Right cardiac atrium (tissue), 5 donors: Measurements from ENCODE around the gene EGLN2. TPM values are rescaled to one million over a fixed set of nuclear protein-coding genes. Genes with fewer than 3 reads are reported as not detected.
"Not testable (repeated sequence)": the region's sequence is repeated elsewhere in the genome, so short reads cannot be mapped to it uniquely, and the experiment has no call there.

Source experiments
- ATAC-seq, 2 donors: fragments of 200-7000 bp; cut with Tn5 transposase; one replicate each; pipeline versions ENCODE4 v1.8.0 to v1.9.1; 2020; ENCODE audit warnings: moderate library complexity in 2 of 2, mild to moderate bottlenecking in 1 of 2
- DNase-seq, 3 donors: peaks; one replicate each; pipeline ENCODE4 v3.0.0-alpha.2; 2020
- H3K27ac ChIP-seq: one replicate; pipeline ENCODE4 v1.5.1; 2013; ENCODE audit warnings: mild to moderate bottlenecking, low read length, control low read depth, moderate library complexity
- H3K27me3 ChIP-seq: one replicate; pipeline ENCODE4 v1.6.1; 2013; ENCODE audit not compliant: control insufficient read depth, insufficient read depth
- H3K4me1 ChIP-seq: one replicate; pipeline ENCODE4 v1.6.1; 2013; ENCODE audit warnings: low read length; ENCODE audit not compliant: control insufficient read depth, insufficient read depth
- H3K4me3 ChIP-seq: one replicate; pipeline ENCODE4 v1.5.1; 2013; ENCODE audit warnings: low read length, control low read depth
- H3K9me3 ChIP-seq: one replicate; pipeline ENCODE4 v1.6.1; 2013; ENCODE audit warnings: low read length; ENCODE audit not compliant: control insufficient read depth
- WGBS: extraction: QIAGEN DNeasy Blood & Tissue Kit; methylation state at CpG from one replicate; pipeline ENCODE4 v1.1.7; 2013; 5-methylcytosine and 5-hydroxymethylcytosine counted together
- intact Hi-C, 4 donors: fragments of 100-400 bp; cut with DNase I; formaldehyde crosslinking; loops; one replicate each; pipeline versions ENCODE4 v1.11.0 to v1.14.0; 2022 to 2023
- polyA plus RNA-seq: library from polyadenylated mRNA; stranded (reverse); fragments of 200-250 nt; gene quantifications from one replicate; pipeline ENCODE4 v1.2.3, GENCODE V29; 2013
- total RNA-seq, 4 donors: library from RNA; stranded (reverse); fragmentation: NEBNext Ultra II Directional; extraction: Animal tissue kit (Norgen Biotek cat#: 25700); gene quantifications; one replicate each; pipeline ENCODE4 v1.2.1, GENCODE V29; 2021
- donor health status: healthy with polysubstance abuse.
- donor health status: DM: no; HTN: yes; CAD: no.
- donor health status: DM: no; HTN: no; CAD: no.
- donor health status: DM: no; HTN: yes; CAD: no; lungs with severe emphysema.
- donor health status: DM: yes; HTN: yes; CAD: no.

Gene EGLN2
- total and polyA plus RNA-seq, 5 donors, result 52.3 to 75.2 (median 56.1) TPM

DNA sequence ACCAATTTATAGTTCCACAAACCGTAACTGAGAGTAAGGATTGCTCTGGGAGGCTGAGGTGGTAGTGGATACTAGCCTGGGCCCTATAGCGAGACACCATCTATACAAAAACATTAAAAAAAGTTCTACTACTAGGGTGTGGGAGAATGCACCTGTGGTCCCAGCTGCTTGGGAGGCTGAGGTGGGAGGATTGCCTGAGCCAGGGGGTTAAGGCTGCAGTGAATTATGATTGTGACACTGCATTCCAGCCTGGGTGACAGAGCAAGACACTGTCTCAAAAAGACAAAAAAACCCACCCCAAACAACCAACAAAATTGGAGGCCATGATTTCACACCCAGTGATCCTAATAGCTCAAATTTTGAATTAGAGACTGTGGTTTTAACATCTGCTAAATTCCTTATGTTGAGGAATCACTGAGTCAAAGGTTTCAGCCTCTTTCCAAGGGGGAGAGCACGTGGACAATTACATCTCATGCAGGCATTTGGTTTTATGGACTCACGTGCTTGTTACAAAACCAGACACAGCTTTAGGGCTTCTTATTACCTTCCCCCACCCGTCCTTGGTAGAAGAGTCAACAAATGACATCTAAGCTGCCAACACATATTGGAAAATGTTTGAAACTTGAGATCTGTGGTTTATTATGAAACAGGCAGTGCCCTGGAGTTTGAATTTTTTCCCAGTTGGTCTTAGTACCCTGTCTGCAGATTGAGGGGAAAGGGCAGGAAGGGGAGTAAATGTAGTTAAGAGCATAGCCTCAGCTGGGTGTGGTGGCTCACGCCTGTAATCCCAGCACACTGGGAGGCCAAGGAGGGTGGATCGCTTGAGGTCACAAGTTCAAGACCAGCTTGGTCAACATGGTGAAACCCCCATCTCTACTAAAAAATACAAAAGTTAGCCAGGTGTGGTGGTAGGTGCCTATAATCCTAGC, 32.8 kb downstream of the EGLN2 start:
- Histone ChIP-seq H3K4me3 (no peak overlapping the region), H3K27ac (no peak overlapping the region), H3K9me3 (no peaks in the 10 kb centered on the region), H3K27me3 (no peaks in the 10 kb centered on the region), H3K4me1 (no peaks in the 10 kb centered on the region)
- intact Hi-C loops, result no loop called here
- peak in 1 of 2 donors; percentile 36 for ATAC-seq
- 84% methylated on average over 7 of the region's 7 CpGs for WGBS
- no peak for DNase-seq

DNA sequence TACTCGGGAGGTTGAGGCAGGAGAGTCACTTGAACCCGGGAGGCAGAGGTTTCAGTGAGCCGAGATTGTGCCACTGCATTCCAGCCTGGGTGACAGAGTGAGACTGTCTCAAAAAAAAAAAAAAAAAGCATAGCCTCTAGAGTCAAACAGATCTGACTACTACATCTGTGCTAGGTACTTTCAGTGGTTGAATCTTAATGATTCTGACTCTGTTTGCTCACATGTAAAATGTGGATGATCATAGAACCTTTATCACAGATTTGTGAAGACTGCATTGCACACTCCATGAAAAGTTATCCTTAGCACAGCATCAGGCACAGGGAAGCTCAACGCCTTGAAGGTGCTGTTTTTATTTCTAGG, 33.4 kb downstream of the EGLN2 start:
- ATAC-seq, H3K4me1 ChIP-seq, H3K27me3 ChIP-seq, DNase-seq, H3K27ac ChIP-seq, intact Hi-C loops, H3K9me3 ChIP-seq, H3K4me3 ChIP-seq: not testable (repeated sequence)
- WGBS, result 73% methylated on average over 4 of the region's 4 CpGs

DNA sequence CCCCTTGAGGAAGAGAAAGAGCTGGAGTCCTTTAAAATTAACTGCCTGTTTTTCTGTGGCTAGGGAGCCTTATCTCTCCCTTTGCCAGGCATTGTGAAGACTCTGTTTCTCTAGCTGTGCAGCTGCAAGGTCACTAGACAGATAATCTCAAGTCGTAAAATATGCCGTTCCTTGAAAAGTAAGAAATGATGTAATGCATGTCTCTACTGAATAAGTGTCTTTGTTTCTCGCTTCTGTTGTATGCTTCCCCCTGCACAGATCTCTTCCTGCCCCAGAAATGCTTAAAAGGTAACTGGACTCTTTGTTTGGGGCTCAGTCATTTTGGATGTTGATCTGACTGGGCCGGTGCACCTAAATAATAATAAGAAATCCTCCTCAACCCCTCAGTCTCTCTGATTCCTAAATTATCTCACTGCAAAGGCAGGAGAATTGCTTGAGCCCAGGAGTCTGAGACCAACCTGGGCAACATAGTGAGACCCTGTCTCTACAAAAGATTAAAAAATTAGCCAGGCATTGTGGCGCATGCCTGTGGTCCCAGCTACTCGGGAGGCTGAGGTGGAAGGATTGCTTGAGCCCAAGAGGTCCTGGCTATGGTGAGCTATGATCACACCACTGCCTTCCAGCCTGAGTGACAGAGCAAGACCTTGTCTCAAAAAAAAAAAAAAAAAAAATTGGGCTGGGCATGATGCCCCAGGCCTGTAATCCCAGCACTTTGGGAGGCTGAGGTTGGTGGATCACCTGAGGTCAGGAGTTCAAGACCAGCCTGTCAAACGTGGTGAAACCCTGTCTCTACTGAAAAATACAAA, 34.9 kb downstream of the EGLN2 start:
- H3K27ac ChIP-seq, H3K9me3 ChIP-seq, H3K4me3 ChIP-seq, H3K27me3 ChIP-seq, ATAC-seq, intact Hi-C loops, DNase-seq, H3K4me1 ChIP-seq: not testable (repeated sequence)
- whole genome bisulfite sequencing, result 47% methylated on average over 7 of the region's 7 CpGs

DNA sequence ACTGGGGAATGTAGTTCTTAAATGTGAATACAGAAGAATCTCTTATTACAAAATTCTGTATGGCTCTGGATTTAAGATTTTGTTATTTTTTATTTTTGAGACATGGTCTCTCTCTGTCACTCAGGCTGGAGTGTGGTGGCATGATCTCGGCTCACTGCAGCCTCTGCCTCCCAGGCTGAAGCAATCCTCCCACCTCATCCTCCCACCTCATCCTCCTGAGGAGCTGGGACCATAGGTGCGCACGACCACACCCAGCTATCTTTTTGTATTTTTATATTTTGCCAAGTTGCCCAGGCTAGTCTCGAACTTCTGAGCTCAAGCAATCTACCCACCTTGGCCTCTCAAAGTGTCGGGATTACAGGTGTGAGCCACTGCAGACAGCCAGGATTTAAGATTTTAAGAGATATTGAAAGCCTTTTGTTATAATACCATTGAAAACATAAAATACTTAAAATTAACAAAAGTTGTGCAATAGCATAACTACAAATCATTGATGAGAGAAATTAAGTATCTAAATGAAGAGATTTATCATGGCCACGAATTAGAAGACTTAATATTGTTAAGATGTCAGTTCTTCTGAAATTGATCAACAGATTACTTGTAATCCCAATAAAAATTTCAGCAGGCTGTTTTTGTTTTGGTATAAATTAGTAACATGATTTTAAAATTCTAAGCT, 37.9 kb downstream of the EGLN2 start:
- H3K4me3 ChIP-seq, result no peak overlapping the region
- DNase-seq (no peak), ATAC-seq (no peak)
- intact Hi-C loops, result no loop called here
- 83% methylated on average over 6 of the region's 6 CpGs for WGBS
- H3K9me3 ChIP-seq, result no peaks in the 10 kb centered on the region
- H3K4me1 ChIP-seq, result no peaks in the 10 kb centered on the region
- no peaks in the 10 kb centered on the region for H3K27me3 ChIP-seq
- no peak overlapping the region for H3K27ac ChIP-seq

DNA sequence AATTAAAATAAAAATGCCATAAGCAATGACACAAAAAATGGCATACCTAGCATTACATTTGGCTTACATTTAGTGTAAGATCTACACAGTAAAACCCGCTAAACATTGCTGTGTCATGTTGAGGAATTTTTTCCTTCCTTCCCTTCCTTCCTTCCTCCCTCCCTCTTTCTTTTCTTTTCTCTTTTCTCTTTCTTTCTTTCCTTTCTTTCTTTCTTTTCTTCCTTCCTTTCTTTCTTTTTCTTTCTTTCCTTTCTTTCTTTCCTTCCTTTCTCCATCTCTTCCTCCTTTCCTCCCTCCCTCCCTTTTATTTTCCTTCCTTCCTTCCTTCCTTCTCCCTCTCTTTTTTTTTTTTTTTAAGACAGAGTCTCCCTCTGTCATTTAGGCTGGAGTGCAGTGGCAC, 39.5 kb downstream of the EGLN2 start:
- H3K27me3 ChIP-seq, intact Hi-C loops, H3K27ac ChIP-seq, H3K4me3 ChIP-seq, DNase-seq, ATAC-seq, H3K4me1 ChIP-seq, H3K9me3 ChIP-seq: not testable (repeated sequence)
- 74% methylated on average over 1 of the region's 1 CpG for WGBS

DNA sequence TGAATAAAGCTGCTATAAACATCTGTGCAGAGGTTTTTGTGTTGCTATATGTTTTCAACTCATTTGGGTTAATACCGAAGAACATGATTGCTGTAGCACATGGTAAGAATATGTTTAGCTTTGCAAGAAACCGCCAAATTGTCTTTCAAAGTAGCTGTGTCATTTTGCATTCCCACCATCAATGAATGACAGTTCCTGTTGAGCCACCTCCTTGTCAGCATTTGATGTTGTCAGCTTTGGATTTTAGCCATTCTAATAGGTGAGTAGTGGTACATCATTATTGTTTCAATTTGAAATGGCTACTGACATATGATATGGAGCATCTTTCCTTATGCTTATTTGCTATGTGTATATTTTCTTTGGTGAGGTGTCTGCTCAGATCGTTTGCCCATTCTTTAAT, 43.0 kb downstream of the EGLN2 start:
- H3K4me1 ChIP-seq, ATAC-seq, H3K27ac ChIP-seq, intact Hi-C loops, H3K27me3 ChIP-seq, H3K9me3 ChIP-seq, DNase-seq, H3K4me3 ChIP-seq: not testable (repeated sequence)
- WGBS, result 91% methylated on average over 3 of the region's 3 CpGs

DNA sequence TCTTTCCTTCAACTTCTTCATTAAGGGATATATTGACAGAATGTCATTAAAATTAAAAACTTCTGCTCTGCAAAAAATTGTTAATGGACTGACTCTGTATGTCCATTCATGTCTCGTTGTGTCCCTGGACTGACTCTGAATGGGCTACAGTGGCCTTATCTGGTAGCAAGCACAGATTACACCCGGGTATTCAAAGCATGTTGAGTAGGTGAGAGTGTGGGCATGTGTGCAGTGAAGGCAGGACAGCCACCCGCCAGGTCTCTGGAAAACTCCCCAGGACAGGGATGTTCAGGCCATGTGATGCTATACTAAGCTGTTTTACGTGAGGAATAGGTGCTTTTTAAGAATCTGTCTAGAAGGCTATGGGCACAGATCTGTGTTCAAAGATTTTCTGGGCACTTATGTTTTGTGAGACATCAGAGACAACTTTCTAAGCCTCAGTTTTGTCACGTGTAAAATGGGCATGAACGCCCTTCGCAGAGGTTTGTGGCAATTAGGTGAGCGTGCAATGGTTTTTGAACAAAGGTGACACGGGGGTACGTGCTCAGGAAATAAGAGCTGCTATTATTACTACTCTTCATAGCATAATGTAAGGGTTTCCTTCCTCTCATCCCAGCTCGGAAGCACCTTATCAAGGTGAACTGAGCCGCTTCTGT, 44.1 kb downstream of the EGLN2 start:
- H3K27me3 ChIP-seq, DNase-seq, H3K4me3 ChIP-seq, H3K27ac ChIP-seq, intact Hi-C loops, H3K4me1 ChIP-seq, H3K9me3 ChIP-seq: not testable (repeated sequence)
- WGBS, result 33% methylated on average over 10 of the region's 12 CpGs
- peak in 1 of 2 donors; percentile 41 for ATAC-seq

DNA sequence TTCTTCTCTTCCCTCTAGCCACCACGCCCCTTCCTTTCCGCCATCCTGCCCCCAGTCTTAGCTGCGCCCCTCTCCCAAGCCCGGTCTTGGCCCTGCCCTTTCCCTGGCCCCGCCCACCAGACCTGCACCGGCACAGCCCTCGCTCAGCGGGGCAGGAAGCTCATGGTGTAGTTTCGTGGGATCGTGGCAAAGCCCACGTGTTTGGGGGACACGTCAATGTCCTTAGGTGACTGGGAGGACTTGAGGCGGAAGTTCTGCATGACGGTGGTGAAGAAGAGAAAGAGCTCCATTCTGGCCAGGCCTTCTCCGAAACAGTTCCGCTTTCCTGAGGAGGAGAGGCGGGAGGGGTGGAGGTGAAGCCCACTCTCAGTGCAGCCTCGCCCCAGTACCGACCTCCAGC, 44.7 kb downstream of the EGLN2 start:
- H3K9me3 ChIP-seq, H3K27ac ChIP-seq, intact Hi-C loops, H3K27me3 ChIP-seq, H3K4me1 ChIP-seq, H3K4me3 ChIP-seq: not testable (repeated sequence)
- DNase-seq, result peak in 2 of 3 donors; percentile 51 to 78
- ATAC-seq, result peak; percentile 68 to 69
- 4% methylated on average over 16 of the region's 19 CpGs for WGBS

DNA sequence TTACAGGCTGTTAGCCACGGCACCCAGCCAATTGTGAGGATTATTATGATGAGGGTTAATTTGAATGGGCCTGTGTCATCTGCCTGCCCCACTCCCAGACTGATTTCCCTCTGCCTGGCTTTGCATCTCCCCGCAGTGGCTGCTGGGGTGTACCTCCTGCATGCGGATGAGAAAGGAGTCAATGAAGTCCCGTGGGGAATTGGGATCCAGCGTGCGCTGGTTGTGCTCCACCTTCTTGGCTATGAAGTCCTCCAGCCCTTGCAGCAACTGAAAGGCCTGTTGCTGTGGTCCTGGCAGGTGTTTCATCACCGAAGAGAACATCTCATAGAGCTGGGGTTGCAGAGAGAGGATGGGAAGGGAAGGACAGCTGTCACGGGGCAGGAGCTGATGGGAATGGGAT, 47.7 kb downstream of the EGLN2 start:
- H3K4me1 ChIP-seq, intact Hi-C loops, H3K4me3 ChIP-seq, H3K27ac ChIP-seq, ATAC-seq, H3K9me3 ChIP-seq, H3K27me3 ChIP-seq: not testable (repeated sequence)
- WGBS, result 78% methylated on average over 8 of the region's 8 CpGs
- DNase-seq, result peak in 1 of 3 donors; percentile 17

DNA sequence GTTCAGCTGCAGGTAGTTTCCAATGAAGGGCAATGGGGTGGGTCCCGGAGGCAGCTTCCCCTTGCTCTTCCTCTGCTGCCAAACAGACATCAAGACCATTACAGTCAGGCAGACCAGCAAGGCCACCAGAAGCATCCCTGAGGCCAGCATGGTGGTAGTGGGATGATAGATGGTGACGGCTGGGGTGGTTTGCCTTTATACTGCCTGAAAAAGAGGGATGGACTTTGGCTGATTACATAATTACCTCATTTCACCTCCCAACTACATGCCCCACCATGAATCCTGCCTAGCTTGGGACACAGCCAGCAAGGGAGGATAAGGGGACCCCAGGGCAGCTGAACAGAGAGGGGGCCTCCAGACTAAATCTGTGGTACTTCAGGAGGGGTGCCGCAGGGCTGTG, 51.3 kb downstream of the EGLN2 start, which contains the start of gene CYP2A6:
CYP2A6 (minus strand) TSS at position 171 of the 400 bp plus-strand sequence; CDS start at position 150, 21 bp downstream.
- WGBS, result 86% methylated on average over 3 of the region's 3 CpGs
- DNase-seq, result peak in 1 of 3 donors; percentile 18
- H3K27me3 ChIP-seq, H3K27ac ChIP-seq, intact Hi-C loops, H3K9me3 ChIP-seq, ATAC-seq, H3K4me3 ChIP-seq, H3K4me1 ChIP-seq: not testable (repeated sequence)
